Spleen (tissue), 11 donors: ENCODE results near the gene TMEM147. TPM values are rescaled to one million over a fixed set of nuclear protein-coding genes. Genes with fewer than 3 reads are reported as not detected.

Experiments used
- DNase-seq: peaks from one replicate; pipeline ENCODE4 v3.0.0-alpha.2; 2020
- H3K27ac ChIP-seq, 8 donors: fragments of 200-600 bp; sonication (generic) in 7 of 8; 1 replicate in 4 of 8; 2 replicates in 4 of 8; pipeline versions ENCODE4 v1.5.0 to v1.8.0; 2016 to 2021; ENCODE audit warnings: inconsistent platforms in 4 of 8, mild to moderate bottlenecking in 4 of 8, moderate library complexity in 1 of 8
- H3K27me3 ChIP-seq, 7 donors: fragments of 200-600 bp; sonication (generic) in 6 of 7; replicated peaks in 1 of 7; 1 replicate in 4 of 7; 2 replicates in 3 of 7; pipeline versions ENCODE4 v1.5.0 to v1.8.0; 2016 to 2021; ENCODE audit warnings: inconsistent platforms in 3 of 7, mild to moderate bottlenecking in 1 of 7
- H3K36me3 ChIP-seq, 6 donors: fragments of 200-600 bp; sonication (generic) in 5 of 6; 1 replicate in 4 of 6; 2 replicates in 2 of 6; pipeline versions ENCODE4 v1.5.0 to v1.8.0; 2016 to 2021; ENCODE audit warnings: inconsistent platforms in 2 of 6
- H3K4me1 ChIP-seq, 6 donors: fragments of 200-600 bp; sonication (generic) in 5 of 6; 1 replicate in 3 of 6; 2 replicates in 3 of 6; pipeline versions ENCODE4 v1.5.0 to v1.8.0; 2016 to 2021; ENCODE audit warnings: inconsistent platforms in 3 of 6
- H3K4me3 ChIP-seq, 8 donors: fragments of 200-600 bp; sonication (generic) in 7 of 8; 1 replicate in 4 of 8; 2 replicates in 4 of 8; pipeline versions ENCODE4 v1.5.0 to v1.8.0; 2016 to 2021; ENCODE audit warnings: inconsistent platforms in 4 of 8, mild to moderate bottlenecking in 4 of 8, moderate library complexity in 2 of 8
- H3K9me3 ChIP-seq, 8 donors: fragments of 200-600 bp; sonication (generic) in 7 of 8; 1 replicate in 4 of 8; 2 replicates in 4 of 8; pipeline versions ENCODE4 v1.5.0 to v1.8.0; 2016 to 2021; ENCODE audit warnings: inconsistent platforms in 4 of 8
- POLR2A ChIP-seq, 3 donors: fragments of 450-650 bp; IDR thresholded peaks; one replicate each; pipeline ENCODE4 v1.5.1; 2017; ENCODE audit warnings: antibody characterized with exemption in 3 of 3, mild to moderate bottlenecking in 1 of 3
- POLR2AphosphoS5 ChIP-seq, 3 donors: sonication (generic); formaldehyde crosslinking; IDR thresholded peaks; one replicate each; pipeline ENCODE4 v1.5.1; 2017; ENCODE audit warnings: antibody characterized with exemption in 3 of 3
- WGBS, 5 donors: extraction: QIAGEN DNeasy Blood & Tissue Kit in 3 of 5; methylation state at CpG; one replicate each; pipeline versions ENCODE4 v1.1.5 to v1.1.7; 2013 to 2018; 5-methylcytosine and 5-hydroxymethylcytosine counted together
- intact Hi-C: fragments of 100-400 bp; cut with DNase I; formaldehyde crosslinking; loops from one replicate; pipeline ENCODE4 v1.15.0; 2023; ENCODE audit warnings: low total_unique reads
- polyA plus RNA-seq, 3 donors: library from polyadenylated mRNA; stranded (reverse); fragments of 200-250 nt; gene quantifications; one replicate each; pipeline ENCODE4 v1.2.1, GENCODE V29; 2013
- total RNA-seq, 7 donors: library from RNA; depleted of rRNA in 3 of 7; stranded (reverse); fragments of >200 nt in 3 of 7; fragmentation: NEBNext Ultra II Directional in 4 of 7; extraction: Animal tissue kit (Norgen Biotek cat#: 25700) in 4 of 7; gene quantifications; one replicate each; pipeline versions ENCODE4 v1.1.0 to v1.2.1, GENCODE V29; 2016 to 2021
- TF ChIP-seq, protein P1 (sequence below), 11 experiments: fragments of 200-600 bp in 7 of 11; fragments of 450-650 bp in 4 of 11; sonication (generic) in 4 of 11; IDR thresholded peaks in 8 of 11; conservative IDR thresholded peaks in 3 of 11; 1 replicate in 7 of 11; 2 replicates in 4 of 11; pipeline versions ENCODE4 v1.4.0 to v1.8.0; 2016 to 2021; ENCODE audit warnings: antibody characterized with exemption in 11 of 11, inconsistent platforms in 4 of 11, mild to moderate bottlenecking in 1 of 11
- donor health status: healthy with polysubstance abuse.
- donor health status: DM: no; HTN: no; CAD: no; lungs with moderate emphysema.
- donor health status: DM: no; HTN: no; CAD: no.
- donor health status: Bipolar disorder and iron deficiency.
- donor health status: healthy.
- donor health status: DM: no; HTN: no; CAD: no.
- donor health status: DM: yes; HTN: yes; CAD: no.

Gene TMEM147
- total and polyA plus RNA-seq, 10 donors = 47.6 to 88.7 (median 56.3) TPM

DNA sequence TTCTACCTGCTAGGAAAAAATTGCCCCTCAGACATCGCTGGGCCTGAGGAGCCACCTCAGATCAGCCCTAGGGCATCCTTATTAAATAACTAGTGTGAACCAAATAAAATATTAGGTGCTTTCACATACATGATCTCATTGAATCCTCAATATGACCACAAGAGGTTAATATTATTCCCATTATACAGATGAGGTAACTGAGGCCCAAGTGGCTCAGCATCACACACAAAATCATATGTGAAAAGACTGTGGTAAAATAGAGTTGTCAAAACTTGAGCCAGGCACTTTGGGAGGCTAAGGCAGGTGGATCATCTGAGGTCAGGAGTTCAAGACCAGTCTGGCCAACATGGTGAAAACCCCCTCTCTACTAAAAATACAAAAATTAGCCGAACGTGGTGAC lies 29.1 kb upstream of the TMEM147 start:
- 83 to 91% (median 85%) methylated on average over 3 of the region's 3 CpGs for WGBS, 5 donors
- intact Hi-C loops = no loop called here
- H3K4me1 ChIP-seq = no peaks in the 10 kb centered on the region
- no peak for DNase-seq
- TF ChIP-seq POLR2AphosphoS5 (IDR thresholded peaks at IDR 0.05) (no peak), POLR2A (IDR thresholded peaks at IDR 0.05) (no peak)
- TF ChIP-seq, protein P1, sequence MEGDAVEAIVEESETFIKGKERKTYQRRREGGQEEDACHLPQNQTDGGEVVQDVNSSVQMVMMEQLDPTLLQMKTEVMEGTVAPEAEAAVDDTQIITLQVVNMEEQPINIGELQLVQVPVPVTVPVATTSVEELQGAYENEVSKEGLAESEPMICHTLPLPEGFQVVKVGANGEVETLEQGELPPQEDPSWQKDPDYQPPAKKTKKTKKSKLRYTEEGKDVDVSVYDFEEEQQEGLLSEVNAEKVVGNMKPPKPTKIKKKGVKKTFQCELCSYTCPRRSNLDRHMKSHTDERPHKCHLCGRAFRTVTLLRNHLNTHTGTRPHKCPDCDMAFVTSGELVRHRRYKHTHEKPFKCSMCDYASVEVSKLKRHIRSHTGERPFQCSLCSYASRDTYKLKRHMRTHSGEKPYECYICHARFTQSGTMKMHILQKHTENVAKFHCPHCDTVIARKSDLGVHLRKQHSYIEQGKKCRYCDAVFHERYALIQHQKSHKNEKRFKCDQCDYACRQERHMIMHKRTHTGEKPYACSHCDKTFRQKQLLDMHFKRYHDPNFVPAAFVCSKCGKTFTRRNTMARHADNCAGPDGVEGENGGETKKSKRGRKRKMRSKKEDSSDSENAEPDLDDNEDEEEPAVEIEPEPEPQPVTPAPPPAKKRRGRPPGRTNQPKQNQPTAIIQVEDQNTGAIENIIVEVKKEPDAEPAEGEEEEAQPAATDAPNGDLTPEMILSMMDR (IDR thresholded peaks at IDR 0.05 in 8 of 11, conservative IDR thresholded peaks at IDR 0.05 in 3 of 11) = no peak
- H3K27me3 ChIP-seq = peaks cover 0 to 48% (median 10%) of the 10 kb centered on the region in 7 donors
- no peaks in the 10 kb centered on the region for H3K36me3 ChIP-seq
- H3K27ac ChIP-seq = no peak overlapping the region
- no peak overlapping the region for H3K4me3 ChIP-seq
- no peaks in the 10 kb centered on the region for H3K9me3 ChIP-seq

DNA sequence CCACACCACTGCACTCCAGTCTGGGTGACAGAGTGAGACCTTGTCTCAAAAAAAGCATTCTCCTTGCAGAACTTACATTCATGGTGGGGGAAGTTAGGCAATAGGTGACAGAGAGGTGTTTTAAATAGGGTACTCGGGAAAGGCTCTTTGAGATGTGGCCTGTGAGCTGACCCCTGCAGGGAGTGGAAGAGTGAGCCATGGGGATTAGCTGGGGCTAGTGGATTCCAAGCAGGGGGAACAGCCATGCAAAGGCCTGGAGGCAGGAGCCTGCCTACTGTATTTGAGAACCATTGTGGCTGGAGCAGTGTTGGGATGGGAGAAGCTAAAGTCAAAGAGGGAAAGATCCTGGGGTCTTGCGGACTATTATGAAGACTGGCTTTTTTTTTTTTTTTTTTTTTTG lies 28.1 kb upstream of the TMEM147 start:
- 78 to 89% (median 83%) methylated on average over 2 of the region's 2 CpGs for WGBS, 5 donors
- no peaks in the 10 kb centered on the region for H3K4me1 ChIP-seq
- no peak overlapping the region for H3K4me3 ChIP-seq
- no peaks in the 10 kb centered on the region for H3K9me3 ChIP-seq
- peaks cover 0 to 38% (median 10%) of the 10 kb centered on the region in 7 donors for H3K27me3 ChIP-seq
- H3K36me3 ChIP-seq = no peaks in the 10 kb centered on the region
- intact Hi-C loops = no loop called here
- no peak for DNase-seq
- H3K27ac ChIP-seq = no peak overlapping the region
- TF ChIP-seq, protein P1 (IDR thresholded peaks at IDR 0.05 in 8 of 11, conservative IDR thresholded peaks at IDR 0.05 in 3 of 11) = no peak
- TF ChIP-seq POLR2AphosphoS5 (IDR thresholded peaks at IDR 0.05) (no peak), POLR2A (IDR thresholded peaks at IDR 0.05) (no peak)

DNA sequence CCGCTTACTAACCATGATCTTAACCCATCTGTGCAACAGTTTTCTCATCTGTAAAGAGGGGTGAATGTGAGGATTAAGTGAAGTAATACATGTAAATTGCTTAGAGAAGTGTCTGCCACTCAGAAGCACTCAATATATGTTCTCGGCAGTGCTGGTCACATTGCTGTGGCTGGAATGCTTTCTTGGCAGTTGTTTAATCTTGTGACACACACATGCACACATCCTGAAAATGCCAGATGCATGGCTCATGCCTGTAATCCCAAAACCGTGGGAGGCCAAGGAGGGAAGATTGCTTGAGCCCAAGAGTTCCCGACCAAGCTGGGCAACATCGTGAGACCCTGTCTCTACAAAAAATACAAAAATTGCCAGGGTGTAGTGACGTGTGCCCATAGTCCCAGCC lies 27.1 kb upstream of the TMEM147 start:
- Histone ChIP-seq H3K4me1 (no peaks in the 10 kb centered on the region), H3K27me3 (peaks cover 0 to 28% (median 6%) of the 10 kb centered on the region in 7 donors), H3K4me3 (no peak overlapping the region), H3K36me3 (no peaks in the 10 kb centered on the region), H3K27ac (no peak overlapping the region), H3K9me3 (no peaks in the 10 kb centered on the region)
- no peak for DNase-seq
- intact Hi-C loops = no loop called here
- TF ChIP-seq POLR2A (IDR thresholded peaks at IDR 0.05) (no peak), POLR2AphosphoS5 (IDR thresholded peaks at IDR 0.05) (no peak)
- TF ChIP-seq, protein P1 (IDR thresholded peaks at IDR 0.05 in 8 of 11, conservative IDR thresholded peaks at IDR 0.05 in 3 of 11) = no peak
- whole genome bisulfite sequencing, 5 donors = 67 to 83% (median 73%) methylated on average over 6 of the region's 6 CpGs

DNA sequence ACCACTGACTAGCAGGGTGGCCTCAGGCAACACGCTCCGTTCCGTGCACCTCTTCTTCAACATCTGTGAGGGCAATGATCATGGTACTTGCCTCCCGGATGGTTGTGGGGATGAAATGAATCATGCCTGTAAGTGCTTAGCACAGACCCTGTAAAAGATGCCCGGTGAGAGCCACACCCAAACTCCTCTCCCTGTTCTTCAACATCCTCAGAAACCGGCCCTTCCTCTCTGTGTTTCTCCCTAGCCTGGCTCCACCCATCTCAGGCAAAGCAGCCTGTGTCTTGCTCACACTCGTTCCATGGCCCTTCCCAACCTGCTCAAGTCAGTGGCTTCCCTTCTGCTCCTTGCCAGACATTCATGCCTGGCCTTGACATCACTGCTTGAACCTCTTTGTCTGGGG lies 26.1 kb upstream of the TMEM147 start:
- intact Hi-C loops = no loop called here
- Histone ChIP-seq H3K9me3 (no peaks in the 10 kb centered on the region), H3K27ac (no peak overlapping the region), H3K4me1 (no peaks in the 10 kb centered on the region), H3K27me3 (peaks cover 0 to 20% (median 2%) of the 10 kb centered on the region in 7 donors), H3K36me3 (no peaks in the 10 kb centered on the region), H3K4me3 (no peak overlapping the region)
- TF ChIP-seq, protein P1 (IDR thresholded peaks at IDR 0.05 in 8 of 11, conservative IDR thresholded peaks at IDR 0.05 in 3 of 11) = no peak
- TF ChIP-seq POLR2AphosphoS5 (IDR thresholded peaks at IDR 0.05) (no peak), POLR2A (IDR thresholded peaks at IDR 0.05) (no peak)
- WGBS, 5 donors = 60 to 66% (median 61%) methylated on average over 7 of the region's 7 CpGs
- DNase-seq = no peak
